ENCODE data around the gene RGL2.

The RGL2 gene

DNA sequence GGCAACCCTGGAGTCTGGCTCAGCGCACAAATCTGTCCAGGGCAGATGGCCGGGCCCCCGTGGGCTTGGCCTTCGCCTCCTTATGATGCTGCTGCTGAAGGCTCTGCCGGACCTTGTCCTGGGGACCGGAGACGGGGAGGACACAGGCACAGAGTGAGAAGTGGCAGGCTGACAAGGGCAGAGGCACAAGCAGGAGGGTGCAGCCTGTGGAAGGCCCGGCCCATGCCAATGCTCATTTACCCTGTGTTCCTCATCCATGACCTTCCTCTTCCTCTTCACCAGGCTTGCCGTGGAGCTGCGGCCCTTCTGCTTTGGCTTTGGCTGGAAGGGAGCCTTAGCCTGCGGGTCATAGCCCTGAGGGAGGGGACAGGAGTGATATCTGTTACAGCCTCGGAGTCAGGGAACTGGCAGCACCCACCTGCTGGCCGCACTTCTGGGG, 19.5 kb downstream of the RGL2 start:
- H3K27ac ChIP-seq: 0 out of 2 replicates have a peak overlapping the region, but pooled peaks have one; percentile 93
- no peak for TF ChIP-seq ZFX (IDR thresholded peaks at IDR 0.05; ENCODE audit: borderline replicate concordance)

DNA sequence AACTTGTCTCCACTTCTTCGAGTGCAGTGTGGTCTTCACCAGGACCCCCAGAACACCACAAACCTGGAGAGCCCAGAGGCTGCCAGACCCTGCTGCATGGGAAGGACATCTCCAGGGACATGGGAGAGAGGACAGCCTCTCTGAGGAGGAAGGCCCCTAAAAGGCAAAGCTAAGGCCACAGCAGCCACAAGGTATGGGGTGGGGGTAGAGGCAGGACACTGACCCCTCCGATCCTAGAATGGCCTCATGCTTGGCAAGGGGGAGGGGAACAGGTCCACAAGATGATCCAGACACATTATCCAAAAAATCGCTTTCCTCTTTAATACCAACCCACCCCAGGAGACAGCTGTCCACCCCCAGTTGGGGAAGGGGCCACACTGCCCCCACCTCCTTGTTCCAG, 19.9 kb downstream of the RGL2 start:
- peak overlapping the region; percentile 93 for H3K27ac ChIP-seq
- TF ChIP-seq CTCF (IDR thresholded peaks at IDR 0.05) (no peak), ZFX (IDR thresholded peaks at IDR 0.05; ENCODE audit: borderline replicate concordance) (no peak)

DNA sequence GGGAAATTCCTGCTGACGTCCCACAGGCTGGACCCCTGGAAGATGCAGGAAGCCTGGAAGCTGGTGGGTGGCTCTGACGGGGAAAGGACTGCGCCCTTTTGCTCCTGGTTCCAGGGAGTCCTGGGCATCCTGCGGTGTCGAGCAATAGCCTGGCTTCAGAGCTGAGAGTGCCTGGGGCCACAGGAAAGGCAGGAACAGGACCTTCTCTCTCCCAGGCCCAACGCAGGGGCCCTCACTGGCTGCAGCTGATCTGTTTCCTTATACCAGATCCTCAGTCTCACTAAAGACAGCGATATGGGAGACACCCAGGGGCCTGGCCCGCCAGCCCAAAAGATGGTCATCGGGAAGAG, 20.4 kb downstream of the RGL2 start:
- TF ChIP-seq ZFX (IDR thresholded peaks at IDR 0.05; ENCODE audit: borderline replicate concordance) (no peak), CTCF (IDR thresholded peaks at IDR 0.05) (no peak)
- peak overlapping the region; percentile 93 for H3K27ac ChIP-seq

- peak overlapping the region; percentile 93 for H3K27ac ChIP-seq
- TF ChIP-seq ZFX (IDR thresholded peaks at IDR 0.05; ENCODE audit: borderline replicate concordance) (no peak), CTCF (IDR thresholded peaks at IDR 0.05) (no peak)
Measured at GRCh38 chr6:33277663-33278391, 20.9 kb downstream of the RGL2 start.

DNA sequence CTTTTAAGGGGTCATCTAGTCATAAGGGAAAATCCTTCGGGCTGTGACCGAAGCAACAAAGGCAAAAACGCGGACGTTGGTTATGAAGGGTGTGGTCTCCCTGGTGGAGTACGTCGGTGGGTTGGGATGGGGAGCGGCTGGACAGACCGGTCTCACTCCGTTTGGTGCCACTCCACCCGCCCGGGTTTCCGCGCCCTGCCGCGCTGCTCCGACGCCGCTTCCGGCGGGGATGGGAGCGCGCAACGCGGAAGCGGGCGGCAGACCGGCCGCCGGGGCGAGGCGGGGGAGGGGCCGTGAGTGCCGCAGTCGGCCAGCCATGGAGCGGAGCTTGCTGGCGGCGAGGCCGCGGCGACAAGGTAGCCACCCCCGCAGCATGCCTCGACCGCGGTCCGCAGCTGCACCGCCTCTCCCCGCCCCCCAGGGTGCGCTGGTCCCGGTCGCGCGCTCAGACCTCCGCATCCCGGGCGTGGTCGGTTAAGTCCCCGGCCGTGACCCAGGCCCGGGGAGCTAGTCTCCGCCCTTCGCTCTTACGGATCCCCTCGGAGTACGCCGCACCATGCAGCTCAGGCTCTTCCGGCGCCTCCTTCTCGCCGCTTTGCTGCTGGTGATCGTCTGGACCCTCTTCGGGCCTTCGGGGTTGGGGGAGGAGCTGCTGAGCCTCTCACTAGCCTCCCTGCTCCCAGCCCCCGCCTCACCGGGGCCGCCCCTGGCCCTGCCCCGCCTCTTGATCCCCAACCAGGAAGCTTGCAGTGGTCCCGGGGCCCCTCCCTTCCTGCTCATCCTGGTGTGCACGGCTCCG, 21.7 kb downstream of the RGL2 start, which contains the start of gene B3GALT4:
TSS of gene B3GALT4 (plus strand) at position 260 of the 799 bp plus-strand sequence. CDS start at position 557, 297 bp downstream.
- peak within 1 kb of the TSS; percentile 93 for H3K27ac ChIP-seq
- TF ChIP-seq ZFX (IDR thresholded peaks at IDR 0.05; ENCODE audit: borderline replicate concordance): no peak
- peak; percentile 52 for TF ChIP-seq CTCF (IDR thresholded peaks at IDR 0.05)

- H3K27ac ChIP-seq: peak overlapping the region; percentile 93
- TF ChIP-seq ZFX (IDR thresholded peaks at IDR 0.05; ENCODE audit: borderline replicate concordance): no peak
- no peak for TF ChIP-seq CTCF (IDR thresholded peaks at IDR 0.05)
Measured at GRCh38 chr6:33276581-33276863, 22.2 kb downstream of the RGL2 start.

GRCh38 chr6:33275795-33276580, 22.8 kb downstream of the RGL2 start:
- peak overlapping the region; percentile 93 for H3K27ac ChIP-seq
